Omental fat pad (tissue), 4 donors: ENCODE measurements around the gene LPIN1. TPM values are rescaled to one million over a fixed set of nuclear protein-coding genes. Genes with fewer than 3 reads are reported as not detected.

Source experiments
- ATAC-seq: fragments of 150-250 bp; one replicate; pipeline ENCODE4 v1.9.1; 2016; ENCODE audit warnings: mild to moderate bottlenecking, moderate library complexity; ENCODE audit not compliant: low FRiP score
- DNase-seq: peaks from one replicate; pipeline ENCODE4 v3.0.0-alpha.2; 2019; ENCODE audit warnings: low spot score
- CTCF ChIP-seq, 3 donors: fragments of 450-650 bp; IDR thresholded peaks; one replicate each; pipeline ENCODE4 v1.5.1; 2016 to 2017; ENCODE audit warnings: antibody characterized with exemption in 3 of 3, mild to moderate bottlenecking in 3 of 3, moderate library complexity in 2 of 3
- total RNA-seq, 4 donors: library from RNA; depleted of rRNA; stranded (reverse); fragments of >200 nt; gene quantifications; one replicate each; pipeline ENCODE4 v1.1.0, GENCODE V29; 2016

The LPIN1 gene
- total RNA-seq, 4 donors from 2014 or later, result 72.8 to 104 (median 89.1) TPM

- ATAC-seq (no peak), DNase-seq (no peak)
- no peak for TF ChIP-seq CTCF (IDR thresholded peaks at IDR 0.05)
These were observed 17.9 kb downstream of the LPIN1 start for GRCh38 chr2:11764359-11764758.

- no peak for TF ChIP-seq CTCF (IDR thresholded peaks at IDR 0.05)
- DNase-seq (no peak), ATAC-seq (peak; percentile 27)
These were observed 18.5 kb downstream of the LPIN1 start for GRCh38 chr2:11764920-11765319.

- no peak for ATAC-seq
- no peak for TF ChIP-seq CTCF (IDR thresholded peaks at IDR 0.05)
- DNase-seq, result no peak
These were observed 19.1 kb downstream of the LPIN1 start for GRCh38 chr2:11765501-11765900.

- ATAC-seq (no peak), DNase-seq (no peak)
- TF ChIP-seq CTCF (IDR thresholded peaks at IDR 0.05), result no peak
These were observed 19.6 kb downstream of the LPIN1 start for GRCh38 chr2:11766016-11766415.

- TF ChIP-seq CTCF (IDR thresholded peaks at IDR 0.05), result no peak
- no peak for DNase-seq
- ATAC-seq, result no peak
These were observed 21.3 kb downstream of the LPIN1 start for GRCh38 chr2:11767779-11768178.

- no peak for TF ChIP-seq CTCF (IDR thresholded peaks at IDR 0.05)
- no peak for DNase-seq
- no peak for ATAC-seq
These were observed 22.5 kb downstream of the LPIN1 start for GRCh38 chr2:11768946-11769345.

GRCh38 chr2:11769516-11769915, 23.1 kb downstream of the LPIN1 start:
- DNase-seq (no peak), ATAC-seq (no peak)
- no peak for TF ChIP-seq CTCF (IDR thresholded peaks at IDR 0.05)
